Measurements from ENCODE around the gene HOXB3.

HOXB3 gene

GRCh38 chr17:48567209-48567608 lies 22.8 kb downstream of the HOXB3 start:
- no peak for DNase-seq

- DNase-seq: no peak
Measured at GRCh38 chr17:48566717-48567116, 23.3 kb downstream of the HOXB3 start.

- DNase-seq: no peak
Measured at GRCh38 chr17:48565925-48566710, 23.9 kb downstream of the HOXB3 start.

DNA sequence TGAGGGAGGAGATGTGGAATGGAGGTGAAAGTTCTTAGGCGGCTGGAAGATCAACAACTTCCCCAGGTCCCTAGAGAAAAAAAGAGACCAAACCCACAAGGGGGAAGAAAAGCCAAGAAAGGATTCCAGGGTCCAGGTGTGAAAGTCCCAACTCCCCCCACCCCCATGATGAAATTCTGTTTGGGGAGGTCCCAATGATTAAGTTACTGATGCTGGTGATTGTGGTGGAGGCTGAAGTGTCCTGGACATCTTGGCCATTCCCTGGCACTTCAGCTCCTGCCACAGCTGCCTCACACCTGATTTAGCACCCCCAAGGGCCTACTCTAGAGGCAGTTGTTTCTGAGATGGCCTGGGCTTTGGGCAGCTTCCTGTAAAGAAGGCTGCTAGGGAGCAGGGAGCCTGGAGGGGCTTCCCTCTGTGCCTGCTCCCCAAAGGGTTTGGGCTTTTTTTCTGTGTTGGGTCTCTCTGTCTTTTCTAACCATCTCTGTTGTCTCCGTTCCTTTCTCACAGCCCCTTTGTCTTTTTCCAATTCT lies 25.0 kb downstream of the HOXB3 start:
- no peak for DNase-seq

DNA sequence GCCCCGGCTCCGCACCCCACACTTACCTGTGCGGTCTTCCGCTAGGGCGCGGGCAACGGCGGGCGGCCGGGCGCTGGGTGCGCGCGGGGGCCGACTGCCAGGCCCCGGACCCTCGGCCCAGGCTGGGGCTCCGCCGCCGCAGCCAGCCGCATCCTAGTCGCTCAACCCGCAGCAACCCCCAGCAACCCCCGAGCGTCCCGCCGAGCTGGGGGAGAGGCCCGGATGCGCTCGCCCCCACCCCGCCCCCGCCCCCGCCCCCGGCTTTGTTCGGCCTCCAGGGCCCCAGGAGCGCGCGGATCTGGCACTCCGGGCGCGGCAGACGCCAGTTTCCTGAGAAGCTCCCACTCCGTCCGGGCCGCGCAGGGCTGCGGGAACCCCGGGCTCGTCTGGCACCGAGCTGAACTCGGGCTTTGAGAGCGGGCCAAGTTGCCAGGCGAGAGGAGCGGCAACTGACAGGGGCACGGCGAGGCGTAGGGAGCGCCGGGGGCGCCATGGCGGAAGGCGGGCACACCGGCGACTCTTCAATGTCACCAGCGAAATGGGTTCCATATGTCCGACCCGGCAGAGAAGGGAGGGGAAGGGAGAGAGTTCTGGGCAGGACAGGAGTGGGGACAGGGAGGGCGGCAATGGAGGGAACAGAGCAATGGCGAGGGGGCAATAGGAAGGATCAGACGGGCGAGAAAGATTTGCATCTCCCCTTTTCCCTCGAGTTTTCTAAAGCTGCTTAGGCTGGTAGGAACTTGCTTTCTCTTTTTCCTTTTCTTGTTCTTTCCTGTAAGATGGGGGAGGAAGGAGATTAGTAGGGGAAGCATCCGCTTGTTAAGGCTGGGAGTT lies 25.6 kb downstream of the HOXB3 start:
- no peak for DNase-seq

DNA sequence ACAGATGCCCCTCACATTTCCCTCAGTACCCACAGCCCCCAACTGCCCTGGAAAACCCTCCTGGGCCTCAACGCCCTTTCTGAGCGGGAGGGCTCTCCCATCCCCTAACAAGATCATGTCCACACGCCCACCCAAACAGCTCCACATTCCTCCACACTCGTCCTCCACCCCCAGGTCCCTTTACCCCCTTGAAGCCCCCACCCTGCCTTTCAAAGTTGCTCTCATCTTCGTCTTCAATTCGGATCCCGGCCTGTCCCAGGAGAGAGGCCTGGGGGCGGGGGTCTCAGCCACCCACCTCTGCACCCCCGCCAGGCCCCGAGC lies 26.2 kb downstream of the HOXB3 start:
- DNase-seq: no peak

- no peak for DNase-seq
Measured at GRCh38 chr17:48563385-48563838, 26.6 kb downstream of the HOXB3 start.

GRCh38 chr17:48562934-48563333 lies 27.1 kb downstream of the HOXB3 start:
- no peak for DNase-seq

DNA sequence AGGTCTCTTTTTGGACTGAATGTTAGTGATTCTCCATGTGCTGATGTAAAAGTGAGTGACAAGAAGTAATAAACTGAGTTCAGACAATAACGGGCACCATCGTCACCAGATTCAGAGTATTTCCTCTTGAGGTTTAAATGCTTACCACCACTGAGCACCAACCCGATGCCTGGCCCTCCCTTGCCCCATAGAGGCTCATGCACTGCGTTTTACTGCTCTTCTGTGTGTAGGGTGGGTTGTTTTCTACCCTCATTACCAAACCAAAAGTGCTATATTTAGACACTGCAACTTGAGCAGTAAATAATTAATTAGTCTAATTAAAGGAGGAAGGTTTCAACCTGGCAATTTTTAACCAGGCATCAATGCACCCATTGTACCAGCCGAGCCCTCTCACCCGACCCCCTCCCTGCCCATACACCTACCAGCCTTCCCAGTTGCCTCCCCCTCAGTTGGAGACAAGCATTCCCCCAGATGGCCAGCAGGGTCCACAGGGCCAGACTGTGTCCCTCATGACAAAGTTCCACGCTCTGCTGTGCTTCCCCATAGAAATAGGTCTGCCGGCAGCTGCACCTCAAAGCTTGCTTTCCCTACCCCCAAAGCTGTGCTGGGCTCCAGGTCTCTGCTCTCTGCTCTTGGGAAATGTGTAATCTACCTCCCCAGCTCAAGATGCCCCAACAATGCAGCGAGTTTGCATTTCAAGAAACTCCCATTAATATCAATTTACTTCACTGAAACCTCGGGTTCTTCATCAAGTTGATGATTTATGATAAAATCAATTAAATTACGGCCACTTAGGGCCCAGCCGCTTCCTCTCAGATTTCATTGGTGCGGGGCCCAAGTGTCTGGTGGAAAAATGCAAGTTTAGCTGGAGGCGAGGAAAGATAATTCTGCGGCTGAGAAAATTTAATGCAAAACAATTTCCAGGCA lies 27.9 kb downstream of the HOXB3 start:
- DNase-seq: no peak

DNA sequence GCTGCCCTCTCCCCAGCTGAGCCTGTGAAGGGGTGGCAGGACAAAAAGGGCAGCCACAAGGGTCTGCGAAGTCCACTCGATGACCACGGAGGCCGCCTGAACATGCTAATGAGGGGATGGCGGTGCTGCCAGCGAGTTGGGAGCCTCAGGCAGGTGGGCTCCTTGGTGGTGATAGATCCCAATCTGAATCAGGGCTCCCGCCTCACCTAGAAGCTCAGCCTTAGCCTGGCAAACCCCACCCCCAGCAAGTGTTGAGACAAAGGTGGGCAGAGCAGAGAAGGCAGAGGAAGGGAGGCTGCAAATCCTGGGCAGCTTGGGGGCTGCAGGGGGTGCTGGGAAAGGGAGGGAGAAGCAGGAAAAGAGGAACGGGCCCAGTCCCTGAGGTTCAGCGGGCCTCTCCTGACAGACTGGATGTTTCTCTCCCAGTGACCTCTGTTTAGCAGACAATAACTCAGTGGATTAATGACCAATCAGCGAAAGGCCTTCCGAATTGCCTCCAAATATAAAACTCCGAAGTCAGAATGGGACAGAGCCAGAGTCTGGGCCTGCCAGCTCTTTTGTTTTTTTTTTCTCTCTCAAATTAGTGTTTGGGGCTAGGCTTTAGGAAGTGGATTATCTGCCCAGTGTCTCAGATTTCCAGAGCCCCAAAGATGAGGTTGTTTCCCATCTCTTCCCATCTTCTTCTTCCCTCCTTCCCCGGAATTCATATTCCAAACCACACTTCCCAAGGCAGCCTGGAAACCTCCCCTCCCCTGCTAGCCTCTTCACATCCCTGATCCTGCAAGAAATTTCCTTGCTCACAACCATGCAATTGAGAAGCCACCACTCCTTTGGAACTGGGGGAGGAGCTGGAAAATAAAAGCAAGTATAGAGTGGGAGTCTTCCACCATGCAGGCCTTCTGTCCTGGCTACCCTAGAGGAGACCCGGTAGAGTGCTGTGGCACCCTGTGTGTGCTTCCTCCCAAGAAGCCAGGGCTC lies 29.9 kb downstream of the HOXB3 start:
- DNase-seq: no peak

DNA sequence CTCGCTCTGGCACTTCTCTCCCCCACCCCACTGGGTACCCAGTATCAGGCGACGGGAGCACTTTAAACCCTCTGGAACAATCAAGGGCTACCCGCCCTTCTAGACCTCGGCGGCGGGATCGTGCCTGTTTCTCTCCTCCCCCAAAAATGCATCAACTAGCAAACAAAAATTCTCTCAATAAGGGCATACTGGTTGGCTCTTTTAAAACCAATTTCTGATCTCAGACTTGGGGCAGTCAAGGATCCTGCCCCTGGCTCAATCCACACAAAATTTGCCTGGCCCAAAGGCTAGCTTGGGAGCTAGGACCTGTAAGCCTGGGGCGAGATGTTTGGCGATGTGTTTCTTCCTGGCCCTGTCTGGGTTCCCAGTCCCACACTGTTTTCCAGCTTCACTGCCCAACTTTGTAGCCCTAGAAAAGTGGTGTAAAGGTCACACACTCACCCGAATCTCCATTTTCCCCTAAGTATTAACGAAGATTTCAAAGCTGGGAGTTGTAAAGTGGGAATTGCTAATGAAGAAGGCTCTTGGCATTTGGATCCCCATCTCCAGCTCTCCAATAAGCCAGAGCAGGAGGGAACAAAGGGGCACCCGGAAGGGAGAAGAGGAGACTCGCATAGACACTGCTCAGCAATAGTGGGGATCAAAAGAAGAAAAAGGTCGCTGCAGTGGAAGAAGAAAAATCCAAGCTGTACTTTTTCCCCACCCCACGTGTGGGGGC lies 30.8 kb downstream of the HOXB3 start:
- DNase-seq: no peak

DNA sequence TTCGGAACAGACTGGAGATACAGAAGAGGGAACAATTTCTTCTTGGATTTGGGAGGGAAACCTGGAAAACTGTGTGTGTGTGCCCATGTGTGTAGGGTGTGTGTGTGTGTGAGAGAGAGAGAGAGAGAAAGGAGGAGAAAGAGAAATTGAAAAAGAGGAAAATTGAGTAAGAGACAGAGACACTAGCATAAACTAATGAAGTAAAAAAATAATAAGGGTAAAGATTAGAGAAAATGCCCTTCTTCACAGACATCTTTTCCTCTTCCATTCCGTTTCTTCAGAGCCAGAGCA lies 31.3 kb downstream of the HOXB3 start:
- DNase-seq: no peak

- no peak for DNase-seq
Measured at GRCh38 chr17:48558057-48558830, 31.8 kb downstream of the HOXB3 start.

- DNase-seq: no peak
Measured at GRCh38 chr17:48556576-48557401, 33.3 kb downstream of the HOXB3 start.

DNA sequence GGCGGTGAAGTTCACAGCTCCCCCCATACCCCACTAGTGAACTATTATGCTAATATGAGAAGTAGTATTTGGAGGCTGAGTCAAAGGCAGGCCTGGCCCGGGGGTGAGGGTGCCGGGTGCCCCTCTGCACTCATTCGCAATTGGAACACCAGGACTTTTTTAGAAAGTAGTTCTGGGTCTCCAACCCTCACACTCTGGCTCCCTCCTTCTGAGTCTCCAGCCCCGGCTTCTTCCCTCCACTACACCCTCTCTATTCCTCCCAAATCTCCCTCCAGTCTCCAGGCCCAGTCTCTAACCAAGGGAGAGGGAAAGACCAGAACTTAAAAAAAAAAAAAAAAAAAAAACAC lies 33.8 kb downstream of the HOXB3 start:
- no peak for DNase-seq

- DNase-seq: no peak
Measured at GRCh38 chr17:48555258-48556228, 34.5 kb downstream of the HOXB3 start.

GRCh38 chr17:48554412-48555257 lies 35.4 kb downstream of the HOXB3 start:
- no peak for DNase-seq
